Measurements from ENCODE around the gene HEPACAM. TPM values are rescaled to one million over a fixed set of nuclear protein-coding genes. Genes with fewer than 3 reads are reported as not detected.
A peak's percentile ranks its signal among the peaks of the same experiment; 100 is the strongest.

HEPACAM gene
- total RNA-seq, 1 donor from 2014 or later = 0.11 TPM

- DNase-seq (ENCODE audit: low spot score) = no peak
Observed at GRCh38 chr11:124945826-124946225, 10.0 kb upstream of the HEPACAM start.

GRCh38 chr11:124944565-124944964 lies 8.7 kb upstream of the HEPACAM start:
- DNase-seq (ENCODE audit: low spot score) = no peak
- intact Hi-C loops (cut with DNase I) = no loop called here

More at GRCh38 chr11:124945826-124946225, 10.0 kb upstream of the HEPACAM start:
- intact Hi-C loops (cut with DNase I) = no loop called here

- DNase-seq (ENCODE audit: low spot score) = no peak
- intact Hi-C loops (cut with DNase I) = no loop called here
Observed at GRCh38 chr11:124943741-124944140, 7.9 kb upstream of the HEPACAM start.

GRCh38 chr11:124943254-124943616 lies 7.4 kb upstream of the HEPACAM start:
- intact Hi-C loops (cut with DNase I) = no loop called here
- DNase-seq (ENCODE audit: low spot score) = no peak

GRCh38 chr11:124942466-124943253 lies 6.8 kb upstream of the HEPACAM start:
- intact Hi-C loops (cut with DNase I) = no loop called here
- no peak for DNase-seq (ENCODE audit: low spot score)

GRCh38 chr11:124941703-124942102 lies 5.9 kb upstream of the HEPACAM start:
- no peak for DNase-seq (ENCODE audit: low spot score)
- intact Hi-C loops (cut with DNase I) = no loop called here

- no peak for DNase-seq (ENCODE audit: low spot score)
- intact Hi-C loops (cut with DNase I) = no loop called here
Observed at GRCh38 chr11:124938970-124939369, 3.1 kb upstream of the HEPACAM start.

- DNase-seq (ENCODE audit: low spot score) = no peak
- intact Hi-C loops (cut with DNase I) = no loop called here
Observed at GRCh38 chr11:124938206-124938765, 2.4 kb upstream of the HEPACAM start.

GRCh38 chr11:124937336-124937935 lies 1.6 kb upstream of the HEPACAM start:
- intact Hi-C loops (cut with DNase I) = no loop called here

GRCh38 chr11:124934862-124935547 lies 842 bp downstream of the HEPACAM start:
- intact Hi-C loops (cut with DNase I) = no loop called here
- no peak for DNase-seq (ENCODE audit: low spot score)

More at GRCh38 chr11:124937336-124937935, 1.6 kb upstream of the HEPACAM start:
- no peak for DNase-seq (ENCODE audit: low spot score)

- intact Hi-C loops (cut with DNase I) = no loop called here
- DNase-seq (ENCODE audit: low spot score) = no peak
Observed at GRCh38 chr11:124930799-124931198, 5.0 kb downstream of the HEPACAM start.

- intact Hi-C loops (cut with DNase I) = no loop called here
- DNase-seq (ENCODE audit: low spot score) = no peak
Observed at GRCh38 chr11:124928942-124929665, 6.7 kb downstream of the HEPACAM start.

GRCh38 chr11:124923296-124923695 lies 12.6 kb downstream of the HEPACAM start:
- DNase-seq (ENCODE audit: low spot score) = no peak
- intact Hi-C loops (cut with DNase I) = no loop called here

GRCh38 chr11:124922831-124923230 lies 13.0 kb downstream of the HEPACAM start:
- intact Hi-C loops (cut with DNase I) = no loop called here
- DNase-seq (ENCODE audit: low spot score) = no peak

GRCh38 chr11:124920870-124921609 lies 14.8 kb downstream of the HEPACAM start:
- intact Hi-C loops (cut with DNase I) = no loop called here
- DNase-seq (ENCODE audit: low spot score) = peak; percentile 88

- intact Hi-C loops (cut with DNase I) = no loop called here
- no peak for DNase-seq (ENCODE audit: low spot score)
Observed at GRCh38 chr11:124920356-124920755, 15.5 kb downstream of the HEPACAM start.

GRCh38 chr11:124919898-124920297 lies 15.9 kb downstream of the HEPACAM start:
- intact Hi-C loops (cut with DNase I) = no loop called here
- no peak for DNase-seq (ENCODE audit: low spot score)

GRCh38 chr11:124918950-124919349 lies 16.9 kb downstream of the HEPACAM start, which contains the start of gene HEPN1:
HEPN1 (plus strand) TSS chr11:124919250.
- intact Hi-C loops (cut with DNase I) = no loop called here
- no peak for DNase-seq (ENCODE audit: low spot score)

GRCh38 chr11:124917115-124917637 lies 18.7 kb downstream of the HEPACAM start:
- DNase-seq (ENCODE audit: low spot score) = no peak
- intact Hi-C loops (cut with DNase I) = no loop called here
